GM21786 (cell line): Measurements from ENCODE around the gene RAP1A.
A peak's percentile ranks its signal among the peaks of the same experiment; 100 is the strongest.
"Not testable (repeated sequence)": the region's sequence is repeated elsewhere in the genome, so short reads cannot be mapped to it uniquely, and the experiment has no call there.

ENCODE experiments used
- ATAC-seq: cut with Tn5 transposase; IDR thresholded peaks from one replicate; pipeline ENCODE4 v1.9.1; 2021; ENCODE audit not compliant: unreplicated experiment

RAP1A gene

GRCh38 chr1:111597426-111597825, 22.2 kb upstream of the RAP1A start:
- ATAC-seq, result no peak

DNA sequence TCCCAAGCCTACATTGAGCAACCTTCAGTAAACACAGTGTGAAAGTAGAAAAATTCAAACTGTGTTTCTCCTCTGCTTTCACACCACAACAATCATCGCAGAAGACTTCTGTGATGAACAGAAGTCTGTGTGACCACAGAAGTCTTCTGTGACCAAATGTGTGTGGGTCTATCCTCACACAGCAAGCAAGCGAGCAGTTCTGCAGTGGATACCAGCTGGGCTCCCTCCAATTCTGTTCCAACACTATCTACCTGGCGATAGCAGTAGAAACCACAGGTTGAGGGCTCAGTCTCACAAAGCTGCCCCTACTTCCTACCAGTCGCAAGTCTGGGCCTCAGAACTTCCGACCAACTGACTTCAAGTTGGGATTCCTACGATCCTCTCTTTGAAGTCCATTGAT, 21.0 kb upstream of the RAP1A start:
- no peak for ATAC-seq

DNA sequence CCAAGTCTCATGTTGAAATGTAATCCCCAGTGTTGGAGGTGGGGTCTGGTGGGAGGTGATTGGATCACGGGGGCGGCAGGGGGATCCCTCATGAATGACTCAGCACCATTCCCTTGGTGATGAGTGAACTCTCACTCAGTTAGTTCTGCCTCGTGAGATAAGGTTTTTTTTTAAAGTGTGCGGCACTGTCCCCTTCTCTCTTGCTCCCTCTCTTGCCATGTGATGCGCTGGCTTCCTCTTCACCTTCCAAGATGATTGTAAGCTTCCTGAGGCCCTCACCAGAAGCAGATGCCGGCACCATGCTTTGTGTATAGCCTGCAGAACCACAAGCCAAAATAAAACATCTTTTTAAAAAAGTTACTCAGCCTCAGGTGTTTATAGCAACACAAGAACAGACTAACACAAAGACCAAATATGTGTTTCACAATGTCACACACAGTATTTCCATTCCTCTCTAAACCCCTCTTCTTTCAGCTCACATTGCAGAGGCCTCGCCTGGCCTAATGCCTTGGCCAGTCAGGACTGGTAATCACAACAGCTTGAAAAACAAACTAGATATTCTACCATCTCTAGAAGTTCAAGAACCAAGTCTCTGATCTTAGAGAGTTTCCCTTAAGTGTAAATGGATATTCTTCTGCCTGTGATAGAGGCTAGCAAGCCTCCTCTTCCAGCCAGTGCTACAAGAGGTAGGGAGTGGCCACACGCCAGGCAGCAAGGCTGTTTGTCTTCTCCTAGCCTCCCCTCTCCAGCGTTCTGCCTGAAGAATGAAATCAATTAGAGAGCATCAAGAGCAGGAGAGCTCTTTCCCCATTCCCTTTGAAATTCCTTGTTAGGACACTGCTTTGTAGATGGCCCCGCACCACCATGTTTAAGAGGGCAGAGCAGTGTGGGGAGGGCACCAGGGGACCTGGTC, 19.6 kb upstream of the RAP1A start:
- no peak for ATAC-seq

DNA sequence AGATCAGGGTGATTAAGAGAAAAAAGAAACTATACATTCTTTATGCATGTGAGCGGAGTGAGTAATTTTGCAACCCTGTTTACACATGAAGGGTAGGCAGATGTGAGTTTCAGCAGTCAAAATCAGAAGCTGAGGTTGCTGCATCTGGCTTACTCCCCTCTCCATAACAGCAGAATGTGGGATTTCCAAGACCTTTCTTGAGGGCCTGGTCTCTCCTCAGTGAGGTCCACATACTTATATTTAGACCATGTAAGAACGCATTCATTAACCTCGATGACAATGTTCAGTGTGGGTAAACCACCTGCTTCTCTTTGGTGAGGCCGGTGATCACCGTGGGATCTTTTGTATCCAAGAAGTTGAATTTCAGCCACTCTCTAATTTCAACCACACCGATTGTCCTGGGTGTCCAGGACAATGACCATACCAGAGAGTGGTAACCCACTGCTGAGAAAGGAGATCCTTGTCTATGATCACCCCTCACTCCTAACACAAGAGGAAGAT, 18.7 kb upstream of the RAP1A start:
- peak; percentile 61 for ATAC-seq

- ATAC-seq, result no peak
Observed at GRCh38 chr1:111602302-111602701, 17.3 kb upstream of the RAP1A start.

- ATAC-seq, result no peak
Observed at GRCh38 chr1:111602974-111603373, 16.6 kb upstream of the RAP1A start.

GRCh38 chr1:111603979-111604378, 15.6 kb upstream of the RAP1A start:
- peak; percentile 29 for ATAC-seq

- no peak for ATAC-seq
Observed at GRCh38 chr1:111604931-111605330, 14.7 kb upstream of the RAP1A start.

DNA sequence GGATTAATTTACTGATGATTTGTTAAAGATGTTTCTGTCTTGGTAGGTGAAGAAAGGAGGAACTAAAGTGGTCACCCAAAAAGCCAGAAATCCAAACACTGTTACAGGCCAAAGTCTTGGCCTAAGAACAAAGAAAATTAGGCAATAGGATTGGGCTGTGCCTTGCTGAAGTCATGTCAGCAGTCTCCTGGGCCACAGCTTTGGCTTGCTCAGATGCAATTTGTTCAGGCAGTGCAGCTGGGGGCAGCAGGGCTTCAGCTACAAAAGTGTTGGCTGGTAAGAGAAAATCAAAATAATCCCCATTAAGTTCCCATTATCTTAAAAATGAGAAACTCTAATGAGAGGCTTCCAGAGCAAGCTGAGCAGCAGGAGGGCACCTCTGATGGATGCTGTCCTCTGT, 14.0 kb upstream of the RAP1A start:
- ATAC-seq, result no peak

DNA sequence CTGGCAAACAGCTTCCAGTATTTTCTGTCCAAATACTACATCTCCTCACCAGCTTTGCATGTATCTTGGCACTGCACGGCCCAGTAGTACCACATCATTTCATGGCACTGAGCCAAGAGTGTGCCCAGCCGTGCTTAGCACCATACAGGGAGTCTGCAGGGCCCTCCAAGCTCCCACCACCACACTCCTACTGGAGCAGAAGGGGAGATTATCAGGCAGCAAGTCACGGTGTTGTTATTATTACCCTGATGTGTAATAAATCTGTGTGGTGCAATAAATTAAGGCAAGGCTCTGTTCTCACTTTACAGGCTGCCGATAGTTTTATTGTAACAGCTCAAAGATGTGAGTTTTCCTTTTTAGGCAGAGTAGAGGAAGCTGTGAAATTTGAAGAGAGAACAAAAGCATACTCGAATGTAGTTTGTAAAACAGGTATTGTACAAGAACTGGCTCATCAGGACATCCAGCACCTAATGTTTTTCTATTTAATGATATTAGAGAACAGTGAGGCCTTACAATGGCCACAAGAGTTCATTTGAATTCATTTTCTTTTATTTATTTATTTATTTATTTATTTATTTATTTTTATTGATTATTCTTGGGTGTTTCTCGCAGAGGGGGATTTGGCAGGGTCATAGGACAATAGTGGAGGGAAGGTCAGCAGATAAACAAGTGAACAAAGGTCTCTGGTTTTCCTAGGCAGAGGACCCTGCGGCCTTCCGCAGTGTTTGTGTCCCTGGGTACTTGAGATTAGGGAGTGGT, 13.0 kb upstream of the RAP1A start:
- not testable (repeated sequence) for ATAC-seq

DNA sequence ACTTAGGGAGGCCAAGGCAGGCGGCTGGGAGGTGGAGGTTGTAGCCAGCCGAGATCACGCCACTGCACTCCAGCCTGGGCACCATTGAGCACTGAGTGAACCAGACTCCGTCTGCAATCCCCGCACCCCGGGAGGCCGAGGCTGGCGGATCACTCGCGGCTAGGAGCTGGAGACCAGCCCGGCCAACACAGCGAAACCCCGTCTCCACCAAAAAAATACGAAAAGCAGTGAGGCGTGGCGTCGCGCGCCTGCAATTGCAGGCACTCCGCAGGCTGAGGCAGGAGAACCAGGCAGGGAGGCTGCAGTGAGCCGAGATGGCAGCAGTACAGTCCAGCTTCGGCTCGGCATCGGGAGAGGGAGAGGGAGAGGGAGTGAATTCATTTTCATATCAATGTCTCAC, 11.1 kb upstream of the RAP1A start:
- ATAC-seq, result not testable (repeated sequence)

- ATAC-seq, result no peak
Observed at GRCh38 chr1:111611986-111612385, 7.6 kb upstream of the RAP1A start.

GRCh38 chr1:111615870-111616715, 3.5 kb upstream of the RAP1A start:
- peak; percentile 68 for ATAC-seq

DNA sequence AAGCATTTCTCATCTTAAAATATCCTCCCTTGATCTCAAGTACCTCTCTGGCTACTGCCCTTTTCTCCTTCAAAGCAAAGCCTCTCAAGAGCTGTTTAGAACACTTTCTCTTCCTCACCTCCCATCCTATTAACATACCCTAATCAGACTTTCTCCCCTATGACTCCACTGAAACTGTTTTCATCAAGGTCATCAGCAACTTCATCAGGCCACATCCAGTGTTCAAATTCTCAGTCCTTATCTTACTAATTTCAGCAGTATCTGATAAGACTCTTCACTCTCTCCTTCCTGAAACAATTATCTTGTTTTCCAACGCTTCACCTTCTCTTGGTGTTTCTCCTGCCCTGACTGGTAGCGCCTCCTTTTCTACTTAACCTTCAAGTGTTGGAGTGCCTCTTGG, 1.5 kb upstream of the RAP1A start:
- ATAC-seq, result no peak

DNA sequence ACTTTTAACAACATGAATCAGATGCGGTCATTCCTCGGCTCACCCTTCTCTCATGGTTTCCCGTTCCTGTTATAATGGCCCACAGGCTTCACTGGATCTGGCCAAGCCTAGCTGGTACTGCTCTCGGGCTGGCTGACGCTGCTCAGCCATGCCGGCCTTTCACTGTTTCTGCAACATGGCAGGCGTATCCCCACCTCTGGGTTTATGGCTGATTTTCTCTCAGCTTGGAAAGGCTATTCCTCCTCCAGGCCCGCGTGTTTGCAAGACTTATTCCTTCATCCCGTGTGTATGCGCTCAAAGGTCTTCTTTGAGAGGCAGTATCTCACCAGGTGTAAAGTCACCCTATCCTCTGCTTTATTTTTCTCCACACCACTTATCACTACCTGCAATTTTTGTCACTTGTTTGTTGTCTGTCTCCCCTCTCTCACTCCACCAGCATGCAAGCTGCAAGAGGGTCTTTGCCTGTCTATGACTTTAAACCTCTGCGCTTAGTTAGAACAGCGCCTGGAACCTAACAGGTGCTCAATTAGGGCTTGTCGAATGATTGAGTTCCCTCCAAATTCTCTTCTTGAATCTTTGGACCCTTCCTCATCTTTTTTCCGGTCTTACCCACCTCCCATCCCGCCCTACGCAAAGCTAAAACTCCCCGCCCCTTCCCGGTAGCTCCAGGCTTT, 491 bp upstream of the RAP1A start:
- ATAC-seq, result peak; percentile 10

GRCh38 chr1:111620441-111620971, 917 bp downstream of the RAP1A start:
- no peak for ATAC-seq

DNA sequence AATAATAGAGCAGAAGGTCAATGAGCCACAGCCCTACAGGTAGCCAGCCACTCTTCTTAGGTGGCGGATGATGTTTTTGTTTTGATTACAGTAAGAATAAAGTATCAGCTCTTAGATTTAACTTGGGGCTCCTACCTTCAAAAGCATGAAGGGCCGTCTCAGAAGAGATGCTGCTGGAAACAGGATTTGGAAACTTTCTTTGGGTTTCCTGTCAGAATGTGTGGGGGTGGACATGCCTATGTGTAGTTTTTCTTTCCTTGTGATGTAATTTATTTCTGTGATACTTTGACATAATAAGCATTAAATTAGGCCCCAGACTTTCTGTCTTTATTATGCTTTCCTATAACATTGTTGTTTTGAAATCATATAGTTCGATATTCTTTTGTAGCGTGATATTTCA, 1.5 kb downstream of the RAP1A start:
- ATAC-seq, result no peak

DNA sequence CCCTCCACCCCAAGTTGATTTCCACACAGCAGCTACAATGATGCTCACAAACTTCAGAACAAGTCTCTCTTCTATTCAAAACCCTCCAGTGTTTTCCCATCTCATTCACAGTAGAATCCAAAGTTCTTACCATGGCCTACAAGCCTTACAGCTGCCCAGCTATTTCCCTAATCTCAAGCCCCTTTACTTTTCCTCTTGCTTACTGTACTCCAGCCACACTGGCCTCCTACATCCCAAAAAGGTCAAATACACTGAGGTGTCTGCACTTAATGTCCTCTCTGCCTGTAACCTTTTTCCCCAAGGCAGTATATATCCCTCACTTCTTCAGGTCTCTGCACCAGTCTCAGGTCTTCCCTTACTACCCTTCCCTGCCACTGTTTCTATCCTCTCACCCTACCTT, 2.6 kb downstream of the RAP1A start:
- no peak for ATAC-seq

DNA sequence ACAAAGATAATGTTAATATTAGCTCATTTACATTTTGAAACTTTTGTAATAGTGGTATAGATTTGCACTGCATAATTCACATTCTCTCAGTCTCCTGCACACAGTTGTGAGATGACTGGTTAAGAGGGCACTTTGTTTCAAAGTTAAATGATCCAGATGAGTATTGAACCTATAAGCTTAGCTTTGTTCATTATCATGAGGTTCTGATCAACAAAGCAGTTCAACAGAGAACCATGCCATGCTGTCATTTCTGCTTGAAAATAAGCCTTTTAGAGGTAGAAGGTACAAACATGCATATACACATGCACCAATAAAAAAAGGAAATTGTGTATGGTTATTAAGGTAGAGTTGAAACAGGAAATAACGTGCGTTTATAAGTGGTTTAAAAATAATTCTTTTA, 4.8 kb downstream of the RAP1A start:
- ATAC-seq, result no peak

- ATAC-seq, result no peak
Observed at GRCh38 chr1:111625276-111625675, 5.7 kb downstream of the RAP1A start.
